HG03558 (cell line): ENCODE data around the gene MBD3.
"Not testable (repeated sequence)": the region's sequence is repeated elsewhere in the genome, so short reads cannot be mapped to it uniquely, and the experiment has no call there.

ENCODE experiments used
- ATAC-seq: cut with Tn5 transposase; IDR thresholded peaks from one replicate; pipeline ENCODE4 v1.9.1; 2021; ENCODE audit warnings: moderate number of reproducible peaks; ENCODE audit not compliant: unreplicated experiment; ENCODE audit errors: extremely low read depth

The MBD3 gene

GRCh38 chr19:1553415-1553814, 39.2 kb downstream of the MBD3 start:
- no peak for ATAC-seq

- ATAC-seq: no peak
Measured at GRCh38 chr19:1551068-1552040, 41.3 kb downstream of the MBD3 start.

- ATAC-seq: no peak
Measured at GRCh38 chr19:1549332-1549945, 43.2 kb downstream of the MBD3 start.

GRCh38 chr19:1540365-1540925, 52.2 kb downstream of the MBD3 start:
- no peak for ATAC-seq

- not testable (repeated sequence) for ATAC-seq
Measured at GRCh38 chr19:1539749-1540148, 52.9 kb downstream of the MBD3 start.

GRCh38 chr19:1538978-1539377, 53.7 kb downstream of the MBD3 start:
- no peak for ATAC-seq

- not testable (repeated sequence) for ATAC-seq
Measured at GRCh38 chr19:1535699-1536098, 57.0 kb downstream of the MBD3 start.

- no peak for ATAC-seq
Measured at GRCh38 chr19:1534972-1535371, 57.7 kb downstream of the MBD3 start.

- ATAC-seq: no peak
Measured at GRCh38 chr19:1533510-1534150, 59.0 kb downstream of the MBD3 start.

GRCh38 chr19:1532003-1532402, 60.7 kb downstream of the MBD3 start:
- no peak for ATAC-seq

- no peak for ATAC-seq
Measured at GRCh38 chr19:1531587-1531986, 61.1 kb downstream of the MBD3 start.

GRCh38 chr19:1530856-1531255, 61.8 kb downstream of the MBD3 start:
- not testable (repeated sequence) for ATAC-seq

GRCh38 chr19:1529430-1529816, 63.2 kb downstream of the MBD3 start:
- ATAC-seq: no peak

- no peak for ATAC-seq
Measured at GRCh38 chr19:1528596-1529429, 63.9 kb downstream of the MBD3 start.

GRCh38 chr19:1527650-1528309, 64.9 kb downstream of the MBD3 start:
- no peak for ATAC-seq

GRCh38 chr19:1526979-1527649, 65.6 kb downstream of the MBD3 start:
- ATAC-seq: no peak

GRCh38 chr19:1526066-1526778, 66.4 kb downstream of the MBD3 start:
- ATAC-seq: no peak

GRCh38 chr19:1525343-1525742, 67.3 kb downstream of the MBD3 start:
- no peak for ATAC-seq
